Endothelial cell of umbilical vein (primary cell): ENCODE results near the gene NOTCH1. TPM values are rescaled to one million over a fixed set of nuclear protein-coding genes. Genes with fewer than 3 reads are reported as not detected.

Experiments
- BruUV-seq: library from RNA; stranded (reverse); fragments of 400-500 nt; replicated peaks from 2 replicates; lab custom pipeline; 2021; lab: Mats Ljungman, UMichigan
- CTCF ChIA-PET: fragments of 300-600, 350-600 bp; sonication (Branson Sonifier 250); formaldehyde crosslinking; loops from one replicate; lab custom pipeline; 2021; ENCODE audit warnings: antibody characterized with exemption, inconsistent platforms; lab: Charles Lee
- POLR2A ChIA-PET: fragments of 300-600, 350-600 bp; sonication (Branson Sonifier 250); formaldehyde crosslinking; loops from one replicate; lab custom pipeline; 2021; ENCODE audit warnings: antibody characterized with exemption, inconsistent platforms; lab: Charles Lee
- DNase-seq: peaks from one replicate; pipeline ENCODE4 v3.0.0-alpha.2; 2011; ENCODE audit warnings: low read depth, low spot score
- FAIRE-seq: peaks from 2 replicates; lab custom pipeline; 2011; peaks lifted over from hg19 to GRCh38; lab: Jason Lieb, UNC
- H2AFZ ChIP-seq: 2 replicates; pipeline ENCODE4 v1.6.0; 2012; ENCODE audit warnings: low read depth, low read length, control low read depth, inconsistent platforms
- H3K27ac ChIP-seq: 2 replicates; pipeline ENCODE4 v1.5.1; 2011; ENCODE audit warnings: low read depth, mild to moderate bottlenecking, control low read depth, low read length, moderate library complexity; ENCODE audit not compliant: insufficient read depth
- H3K27me3 ChIP-seq, 2 experiments: 2 replicates each; pipeline versions ENCODE4 v1.6.0 to v1.6.1; 2011; ENCODE audit warnings: low read length in 2 of 2, mixed read lengths in 1 of 2; ENCODE audit not compliant: control insufficient read depth in 2 of 2, insufficient read depth in 2 of 2
- H3K36me3 ChIP-seq, 2 experiments: 2 replicates in 1 of 2; 3 replicates in 1 of 2; pipeline ENCODE4 v1.5.1; 2011; ENCODE audit warnings: low read length in 2 of 2, mild to moderate bottlenecking in 1 of 2, moderate library complexity in 1 of 2; ENCODE audit not compliant: control insufficient read depth in 2 of 2, insufficient read depth in 2 of 2; ENCODE audit errors: extremely low read depth in 1 of 2
- H3K4me1 ChIP-seq: 3 replicates; pipeline ENCODE4 v1.5.1; 2011; ENCODE audit warnings: mild to moderate bottlenecking, low read length; ENCODE audit not compliant: control insufficient read depth, insufficient read depth; ENCODE audit errors: extremely low read depth
- H3K4me2 ChIP-seq: 2 replicates; pipeline ENCODE4 v1.6.1; 2011; ENCODE audit warnings: low read length, control low read depth, mixed read lengths; ENCODE audit not compliant: insufficient read depth
- H3K4me3 ChIP-seq, 3 experiments: fragments of 200-600 bp in 1 of 3; sonication (generic), shearing (Covaris generic) in 1 of 3; replicated peaks in 1 of 3; 2 replicates each; pipeline ENCODE4 v1.5.1; 2011 to 2016; ENCODE audit warnings: control low read depth in 3 of 3, low read length in 3 of 3, mild to moderate bottlenecking in 2 of 3, inconsistent platforms in 1 of 3, low read depth in 1 of 3, moderate library complexity in 1 of 3; ENCODE audit not compliant: insufficient read depth in 1 of 3
- H3K79me2 ChIP-seq: 2 replicates; pipeline ENCODE4 v1.6.0; 2012; ENCODE audit warnings: low read length, inconsistent platforms; ENCODE audit not compliant: control insufficient read depth, insufficient read depth
- H3K9ac ChIP-seq: replicated peaks from 2 replicates; pipeline ENCODE3; 2011; ENCODE audit warnings: low read length, control low read depth; ENCODE audit not compliant: insufficient read depth; ENCODE audit errors: extremely low read depth
- H3K9me1 ChIP-seq: replicated peaks from 3 replicates; pipeline ENCODE4 v1.6.0; 2011; ENCODE audit warnings: mild to moderate bottlenecking, low read length; ENCODE audit not compliant: control insufficient read depth, insufficient read depth; ENCODE audit errors: extremely low read depth
- H3K9me3 ChIP-seq: replicated peaks from 2 replicates; pipeline ENCODE4 v1.5.1; 2012; ENCODE audit warnings: low read length, inconsistent platforms; ENCODE audit not compliant: control insufficient read depth, insufficient read depth
- H4K20me1 ChIP-seq: replicated peaks from 2 replicates; pipeline ENCODE3; 2011; ENCODE audit warnings: mild to moderate bottlenecking, low read length; ENCODE audit not compliant: control insufficient read depth, insufficient read depth; ENCODE audit errors: extremely low read depth
- EZH2 ChIP-seq: IDR thresholded peaks from 2 replicates; pipeline ENCODE4 v1.6.1; 2012; ENCODE audit warnings: borderline replicate concordance, low read depth, mild to moderate bottlenecking, moderate library complexity, low read length, inconsistent platforms; ENCODE audit not compliant: severe bottlenecking
- FOS ChIP-seq: IDR thresholded peaks from 2 replicates; pipeline ENCODE4 v1.6.1; 2011; ENCODE audit warnings: mild to moderate bottlenecking, low read length, moderate library complexity, borderline replicate concordance; ENCODE audit not compliant: insufficient read depth
- GATA2 ChIP-seq: IDR thresholded peaks from 2 replicates; pipeline ENCODE4 v1.7.0; 2011; ENCODE audit warnings: low read depth, mild to moderate bottlenecking, moderate library complexity, mixed read lengths, low read length; ENCODE audit not compliant: insufficient read length, insufficient read depth
- JUN ChIP-seq: IDR thresholded peaks from 2 replicates; pipeline ENCODE4 v1.6.1; 2011; ENCODE audit warnings: borderline replicate concordance, low read depth; ENCODE audit not compliant: insufficient read length, insufficient read depth
- MAX ChIP-seq: IDR thresholded peaks from 2 replicates; pipeline ENCODE4 v1.6.1; 2011; ENCODE audit not compliant: insufficient read depth, insufficient read length
- MYC ChIP-seq: IDR thresholded peaks from one replicate; pipeline ENCODE4 v1.6.1; 2011; ENCODE audit warnings: mild to moderate bottlenecking, low read depth, low read length
- POLR2A ChIP-seq: IDR thresholded peaks from 2 replicates; pipeline ENCODE4 v1.6.1; 2012; ENCODE audit warnings: low read depth, mild to moderate bottlenecking, control low read depth, low read length
- POLR2AphosphoS5 ChIP-seq: IDR thresholded peaks from 2 replicates; pipeline ENCODE4 v1.6.1; 2012; ENCODE audit warnings: low read depth, mild to moderate bottlenecking, control low read depth, low read length, moderate library complexity; ENCODE audit not compliant: insufficient read depth
- dilution Hi-C: fragments of 300-500 bp; cut with MboI; formaldehyde crosslinking; loops from one replicate; pipeline ENCODE4 v1.15.0; 2019; ENCODE audit warnings: low sequenced_read_pairs; ENCODE audit not compliant: extremely low pct_ligation_motif_present
- intact Hi-C: fragments of 100-400 bp; cut with micrococcal nuclease; formaldehyde crosslinking; loops from one replicate; pipeline ENCODE4 v1.10.0; 2022
- polyA plus RNA-seq, 4 experiments: library from polyadenylated mRNA; depleted of rRNA in 3 of 4; stranded (reverse) in 3 of 4; unstranded in 1 of 4; fragments of >200 nt; gene quantifications; 2 replicates each; pipeline versions ENCODE4 v1.2.1 to v1.2.3, GENCODE V29; 2011 to 2012; ENCODE audit warnings: missing spikeins in 1 of 4
- total RNA-seq: library from RNA; stranded (reverse); gene quantifications from 2 replicates; pipeline ENCODE4 v1.2.3, GENCODE V29; 2021
- TF ChIP-seq, protein P1 (sequence below), 2 donors: IDR thresholded peaks; 1 replicate in 1 of 2; 2 replicates in 1 of 2; pipeline ENCODE4 v1.5.1; 2011; ENCODE audit warnings: low read length in 2 of 2, mild to moderate bottlenecking in 2 of 2, moderate library complexity in 2 of 2, control low read depth in 1 of 2, inconsistent platforms in 1 of 2, low read depth in 1 of 2; ENCODE audit not compliant: insufficient read depth in 1 of 2; ENCODE audit errors: extremely low read depth in 1 of 2

The NOTCH1 gene
- total and polyA plus RNA-seq, 2 donors (not counting 3 experiments of a cell fraction or from before 2014, with no cell fraction given): 31.7 to 153 TPM

- H3K36me3 ChIP-seq: peaks cover 6 to 83% of the 10 kb centered on the region in 2 experiments
- dilution Hi-C loops: no loop called here
Measured at GRCh38 chr9:136520053-136520540, 25.8 kb downstream of the NOTCH1 start.

DNA sequence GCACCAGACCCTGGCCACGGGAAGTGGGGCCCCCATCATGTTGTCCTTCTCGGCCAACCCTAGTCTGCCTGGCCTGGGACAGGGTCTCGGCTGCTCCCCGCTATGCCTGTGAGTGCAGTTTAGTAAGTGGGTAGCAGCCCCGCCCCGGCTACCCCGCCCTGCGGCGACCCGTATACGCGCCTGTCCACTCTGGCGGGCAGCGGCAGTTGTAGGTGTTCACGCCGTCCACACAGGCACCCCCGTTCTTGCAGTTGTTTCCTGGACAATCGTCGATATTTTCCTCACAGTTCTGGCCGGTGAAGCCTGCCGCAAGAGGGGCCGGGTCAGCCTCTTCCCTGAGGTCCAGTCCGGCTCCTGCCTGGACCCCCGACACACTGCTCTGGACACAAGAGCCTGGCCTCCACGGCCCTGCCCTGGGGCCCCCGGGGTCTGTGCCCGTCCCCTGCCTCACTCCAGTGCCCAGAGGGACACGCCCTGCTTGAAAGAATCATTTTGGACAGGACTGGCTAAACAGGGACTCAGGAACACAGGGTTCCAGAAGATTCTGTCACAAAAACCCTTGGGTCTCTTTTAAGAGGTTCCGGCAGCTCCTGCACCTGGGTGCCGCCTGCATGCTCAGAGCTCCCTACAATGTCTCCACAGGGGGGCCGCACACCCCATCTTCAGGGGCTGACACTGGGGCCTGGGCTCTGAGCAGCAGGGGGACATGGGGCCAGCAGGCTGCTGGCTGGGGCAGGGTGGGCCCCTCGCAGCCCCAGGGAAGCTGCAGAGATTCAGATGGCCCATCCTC, 26.4 kb downstream of the NOTCH1 start:
- no peaks in the 10 kb centered on the region for H3K27me3 ChIP-seq
- no peak overlapping the region for H2AFZ ChIP-seq
- ChIA-PET POLR2A (no interaction called here), CTCF (interaction anchor here (1.0 kb wide), 1 partner anchor 106 kb away, joined by 3 read pairs; no protein-coding TSS in a partner anchor)
- no TSS peak for BruUV-seq
- no peak overlapping the region for H3K4me2 ChIP-seq
- DNase-seq (no peak), FAIRE-seq (no peak)
- intact Hi-C loops (no loop called here), dilution Hi-C loops (no loop called here)
- H3K4me1 ChIP-seq: no peaks in the 10 kb centered on the region
- H3K79me2 ChIP-seq: peaks cover 35% of the 10 kb centered on the region
- TF ChIP-seq FOS: no peak
- TF ChIP-seq, protein P1, sequence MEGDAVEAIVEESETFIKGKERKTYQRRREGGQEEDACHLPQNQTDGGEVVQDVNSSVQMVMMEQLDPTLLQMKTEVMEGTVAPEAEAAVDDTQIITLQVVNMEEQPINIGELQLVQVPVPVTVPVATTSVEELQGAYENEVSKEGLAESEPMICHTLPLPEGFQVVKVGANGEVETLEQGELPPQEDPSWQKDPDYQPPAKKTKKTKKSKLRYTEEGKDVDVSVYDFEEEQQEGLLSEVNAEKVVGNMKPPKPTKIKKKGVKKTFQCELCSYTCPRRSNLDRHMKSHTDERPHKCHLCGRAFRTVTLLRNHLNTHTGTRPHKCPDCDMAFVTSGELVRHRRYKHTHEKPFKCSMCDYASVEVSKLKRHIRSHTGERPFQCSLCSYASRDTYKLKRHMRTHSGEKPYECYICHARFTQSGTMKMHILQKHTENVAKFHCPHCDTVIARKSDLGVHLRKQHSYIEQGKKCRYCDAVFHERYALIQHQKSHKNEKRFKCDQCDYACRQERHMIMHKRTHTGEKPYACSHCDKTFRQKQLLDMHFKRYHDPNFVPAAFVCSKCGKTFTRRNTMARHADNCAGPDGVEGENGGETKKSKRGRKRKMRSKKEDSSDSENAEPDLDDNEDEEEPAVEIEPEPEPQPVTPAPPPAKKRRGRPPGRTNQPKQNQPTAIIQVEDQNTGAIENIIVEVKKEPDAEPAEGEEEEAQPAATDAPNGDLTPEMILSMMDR (IDR thresholded peaks at IDR 0.05; ENCODE audit: extremely low read depth in 1 of 2, insufficient read depth in 1 of 2, low read depth in 1 of 2, low read length in 2 of 2): no peak
- TF ChIP-seq POLR2AphosphoS5: no peak
- TF ChIP-seq JUN: no peak
- no peak for TF ChIP-seq MAX
- no peak for TF ChIP-seq MYC
- no peak for TF ChIP-seq EZH2
- no peak for TF ChIP-seq GATA2
- no peak for TF ChIP-seq POLR2A
- no peaks in the 10 kb centered on the region for H4K20me1 ChIP-seq
- no peak overlapping the region for H3K27ac ChIP-seq
- peaks cover 6 to 87% of the 10 kb centered on the region in 2 experiments for H3K36me3 ChIP-seq
- no peak overlapping the region for H3K9ac ChIP-seq
- no peak overlapping the region for H3K4me3 ChIP-seq
- no peaks in the 10 kb centered on the region for H3K9me1 ChIP-seq
- no peaks in the 10 kb centered on the region for H3K9me3 ChIP-seq

More at GRCh38 chr9:136520053-136520540, 25.8 kb downstream of the NOTCH1 start:
- H3K4me1 ChIP-seq: no peaks in the 10 kb centered on the region
- H2AFZ ChIP-seq: no peak overlapping the region
- H3K4me2 ChIP-seq: no peak overlapping the region
- peaks cover 39% of the 10 kb centered on the region for H3K79me2 ChIP-seq
- FAIRE-seq: no peak
- ChIA-PET CTCF (interaction anchor here (1.0 kb wide), 1 partner anchor 105 kb away, joined by 3 read pairs; no protein-coding TSS in a partner anchor), POLR2A (no interaction called here)
- DNase-seq: no peak
- no peak overlapping the region for H3K27ac ChIP-seq
- no peaks in the 10 kb centered on the region for H3K9me3 ChIP-seq
- TF ChIP-seq MYC (no peak), JUN (no peak), EZH2 (no peak)
- BruUV-seq: no TSS peak
- no peaks in the 10 kb centered on the region for H4K20me1 ChIP-seq
- no peak overlapping the region for H3K9ac ChIP-seq
- no peaks in the 10 kb centered on the region for H3K9me1 ChIP-seq
- intact Hi-C loops: no loop called here
- no peaks in the 10 kb centered on the region for H3K27me3 ChIP-seq
- no peak overlapping the region for H3K4me3 ChIP-seq
